Renal cortex interstitium (tissue), 11 donors: ENCODE results near the gene PODNL1. TPM values are rescaled to one million over a fixed set of nuclear protein-coding genes. Genes with fewer than 3 reads are reported as not detected.
"Not testable (repeated sequence)": the region's sequence is repeated elsewhere in the genome, so short reads cannot be mapped to it uniquely, and the experiment has no call there.

ENCODE experiments used
- DNase-seq, 11 donors: peaks; one replicate each; pipeline ENCODE4 v3.0.0-alpha.2; 2013; ENCODE audit warnings: low read depth in 9 of 11, low spot score in 4 of 11; ENCODE audit errors: extremely low read depth in 1 of 11
- polyA plus RNA-seq, 3 donors: library from polyadenylated mRNA; unstranded; fragments of 120-200 nt; gene quantifications; one replicate each; pipeline ENCODE4 v1.2.1, GENCODE V29; 2013; ENCODE audit not compliant: insufficient read length in 3 of 3

PODNL1 gene
- polyA plus RNA-seq, 3 donors, result 1.2 to 1.5 (median 1.2) TPM

DNA sequence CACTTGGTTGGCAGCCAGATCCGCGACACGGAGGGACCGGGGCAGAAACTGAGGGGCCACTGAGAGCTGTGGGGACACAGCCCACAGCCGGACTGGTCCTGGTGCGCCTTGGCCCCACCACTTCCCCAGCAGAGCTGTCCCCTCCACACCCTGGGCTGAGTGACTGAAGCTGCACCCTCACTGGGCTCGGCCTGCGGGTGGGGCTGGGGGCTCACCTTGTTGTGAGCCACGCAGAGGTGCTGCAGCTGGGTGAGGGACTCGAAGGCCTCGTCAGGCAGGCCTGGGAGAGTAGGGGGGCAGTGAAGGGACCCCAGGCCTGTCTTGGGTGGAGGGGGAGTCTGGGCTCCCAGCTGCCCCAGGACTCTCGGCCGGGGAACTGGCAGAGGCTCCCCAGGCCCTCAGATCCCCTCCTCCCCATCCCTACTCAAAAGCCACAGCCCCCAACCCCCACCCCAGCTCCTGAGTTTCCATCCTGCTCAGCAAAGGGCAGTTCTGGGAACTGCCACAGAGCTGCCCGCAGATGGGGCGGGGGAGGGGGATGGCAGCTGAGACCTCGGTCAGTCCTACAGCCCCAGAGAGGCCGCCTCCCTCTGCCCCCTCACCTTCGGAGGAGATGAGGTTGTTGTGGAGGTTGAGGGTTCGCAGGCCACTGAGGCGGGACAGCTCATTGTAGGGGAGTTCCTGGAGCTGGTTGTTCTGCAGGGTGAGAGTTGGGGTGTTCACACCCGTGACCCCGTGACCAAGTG is 2.3 kb downstream of the PODNL1 start:
- no peak for DNase-seq

DNA sequence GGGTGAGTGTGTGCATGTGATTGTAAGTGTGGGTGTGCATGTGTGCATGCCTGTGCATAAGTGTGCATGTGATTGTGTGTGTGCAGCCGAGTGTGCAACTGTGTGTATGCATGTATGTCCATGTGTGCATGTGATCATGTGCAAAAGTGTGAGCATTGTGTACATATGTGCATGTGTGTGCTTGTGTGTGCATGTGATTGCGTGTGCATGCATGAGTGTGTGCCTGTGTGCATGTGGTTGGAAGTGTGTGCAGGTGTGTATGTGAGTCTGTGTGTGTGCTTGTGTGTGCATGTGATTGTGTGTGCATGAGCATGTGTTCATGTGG is 3.5 kb downstream of the PODNL1 start:
- DNase-seq, result no peak

DNA sequence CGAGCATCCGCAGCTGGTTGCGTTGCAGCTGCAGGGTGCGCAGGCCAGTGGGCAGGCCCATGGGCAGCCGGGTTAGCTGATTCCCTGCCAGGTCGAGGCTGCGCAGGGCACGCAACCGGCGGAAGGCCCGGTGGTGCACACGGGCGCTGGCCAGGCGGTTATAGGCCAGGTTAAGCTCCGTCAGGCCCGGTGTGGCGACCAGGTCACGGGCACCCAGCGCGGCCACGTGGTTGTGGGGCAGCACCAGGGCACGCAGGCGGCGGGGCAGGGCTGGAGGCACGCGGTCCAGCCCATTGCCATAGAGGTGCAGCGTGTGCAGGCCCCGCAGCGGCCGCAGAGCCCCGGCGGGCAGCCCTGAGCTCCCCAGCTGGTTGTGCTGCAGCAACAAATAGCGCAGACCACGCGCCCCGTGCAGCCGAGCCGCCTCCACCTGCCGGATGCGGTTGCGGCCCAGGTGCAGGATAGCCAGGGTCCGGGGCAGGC is 5.3 kb downstream of the PODNL1 start:
- DNase-seq, result no peak

DNA sequence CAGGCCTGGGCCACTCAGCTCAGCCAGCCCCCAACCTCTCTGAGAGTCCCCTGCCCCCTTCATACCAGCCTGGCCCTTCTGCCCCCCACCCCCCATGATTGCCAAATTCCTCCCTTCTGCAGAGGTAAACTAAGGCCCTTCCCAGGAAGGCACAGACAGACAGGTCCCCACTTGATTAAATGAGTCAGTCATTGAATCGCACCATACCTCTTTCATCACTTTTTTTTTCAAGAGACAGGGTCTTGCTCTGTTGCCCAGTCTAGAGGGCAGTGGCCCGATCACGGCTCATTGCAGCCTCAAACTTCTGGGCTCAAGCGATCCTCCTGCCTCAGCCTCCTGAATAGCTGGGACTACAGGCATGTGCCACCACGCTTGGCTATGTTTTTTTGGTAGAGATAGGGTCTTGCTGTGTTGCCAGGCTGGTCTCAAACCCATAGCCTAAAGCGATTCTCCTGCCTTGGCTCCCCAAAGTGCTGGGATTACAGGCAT is 6.0 kb downstream of the PODNL1 start:
- DNase-seq, result no peak

DNA sequence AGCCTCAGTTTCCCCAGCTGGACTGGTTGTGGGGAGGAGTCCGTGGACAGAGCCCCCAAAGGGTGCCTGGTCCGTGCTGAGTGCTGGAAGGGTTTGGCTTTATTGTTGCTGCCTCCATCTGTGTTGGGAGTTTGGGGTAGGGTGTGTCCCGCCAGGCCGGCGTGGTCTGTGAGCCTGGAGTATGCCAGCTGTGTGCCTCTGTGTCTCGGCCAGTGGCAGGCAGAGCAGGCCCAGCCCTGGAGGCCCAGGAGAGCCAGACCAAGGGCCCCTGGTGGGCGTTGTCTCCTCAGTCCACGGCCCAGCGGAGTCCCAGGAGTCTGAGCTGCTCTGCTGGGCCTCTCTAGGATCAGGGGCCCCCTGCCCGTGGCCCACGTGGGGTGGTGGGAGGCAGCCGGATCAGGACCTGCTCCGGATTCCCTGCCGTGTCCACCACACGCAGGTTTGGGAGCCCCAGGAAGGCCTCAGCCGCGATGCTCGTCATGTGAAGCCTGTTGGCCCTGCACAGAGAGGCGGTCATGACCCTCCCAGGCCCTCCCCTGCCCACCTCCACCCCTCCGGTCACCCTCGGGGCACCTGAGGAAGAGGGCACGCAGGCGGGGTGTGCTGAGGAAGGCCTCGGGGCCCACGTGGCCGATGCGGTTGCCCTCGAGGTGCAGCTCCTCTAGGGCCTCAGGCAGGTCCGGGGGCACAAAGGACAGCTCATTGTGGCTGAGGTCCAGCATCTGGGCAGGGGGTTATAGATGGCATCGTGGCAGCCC is 6.6 kb downstream of the PODNL1 start:
- DNase-seq, result no peak

DNA sequence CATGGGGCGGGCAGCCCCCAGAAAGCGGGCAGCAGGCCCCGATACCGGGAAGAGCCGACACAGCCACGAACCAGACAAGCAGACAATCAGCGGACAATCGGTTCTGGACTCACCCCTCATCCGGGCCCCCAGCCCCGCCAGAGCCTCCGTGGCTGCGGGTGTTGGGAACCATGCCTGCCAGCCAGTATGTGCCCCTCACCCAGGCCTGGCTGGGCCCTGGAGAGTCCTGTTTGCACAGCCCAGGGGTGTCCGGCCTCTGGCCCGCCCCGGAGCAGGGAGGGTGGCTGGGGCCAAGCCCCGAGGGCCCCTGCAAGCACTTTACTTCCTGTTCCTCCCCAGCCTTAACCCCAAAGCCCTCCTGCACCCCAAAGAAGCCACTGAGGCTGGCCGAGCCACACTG is 7.8 kb downstream of the PODNL1 start:
- DNase-seq, result no peak

DNA sequence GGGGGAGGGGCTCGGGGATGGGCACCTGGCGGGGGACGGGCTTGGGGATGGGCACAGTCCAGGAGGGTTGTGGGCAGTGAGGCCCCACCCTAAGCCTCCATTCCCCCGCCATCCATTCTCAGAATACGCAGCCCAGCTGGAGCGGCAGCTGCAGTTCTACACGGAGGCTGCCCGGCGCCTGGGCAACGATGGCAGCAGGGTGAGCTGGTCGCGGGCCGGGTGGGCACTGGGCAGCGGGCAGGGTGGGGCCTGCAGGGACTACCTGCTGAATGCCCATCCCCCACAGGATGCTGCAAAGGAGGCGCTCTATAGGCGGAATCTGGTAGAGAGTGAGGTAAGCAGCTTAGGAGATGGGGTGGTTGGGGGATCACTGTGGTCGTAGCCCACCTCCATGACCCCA is 8.3 kb downstream of the PODNL1 start:
- no peak for DNase-seq

DNA sequence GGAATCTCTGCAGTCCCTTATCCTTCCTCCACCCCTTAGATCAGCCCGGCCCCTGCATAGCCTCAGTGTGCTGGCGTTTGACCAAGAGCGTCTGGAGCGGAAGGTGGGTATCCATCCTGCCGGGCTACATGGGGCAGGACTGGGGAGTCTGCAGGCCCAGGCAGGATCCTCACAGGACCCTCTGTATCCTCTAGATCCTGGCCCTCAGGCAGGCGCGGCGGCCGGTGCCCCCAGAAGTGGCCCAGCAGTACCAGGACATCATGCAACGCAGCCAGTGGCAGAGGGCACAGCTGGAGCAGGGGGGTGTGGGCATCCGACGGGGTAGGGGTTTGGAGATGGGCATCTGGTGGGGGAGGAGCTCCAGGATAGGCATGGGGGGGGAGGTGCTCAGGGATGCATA is 8.9 kb downstream of the PODNL1 start:
- DNase-seq, result no peak

DNA sequence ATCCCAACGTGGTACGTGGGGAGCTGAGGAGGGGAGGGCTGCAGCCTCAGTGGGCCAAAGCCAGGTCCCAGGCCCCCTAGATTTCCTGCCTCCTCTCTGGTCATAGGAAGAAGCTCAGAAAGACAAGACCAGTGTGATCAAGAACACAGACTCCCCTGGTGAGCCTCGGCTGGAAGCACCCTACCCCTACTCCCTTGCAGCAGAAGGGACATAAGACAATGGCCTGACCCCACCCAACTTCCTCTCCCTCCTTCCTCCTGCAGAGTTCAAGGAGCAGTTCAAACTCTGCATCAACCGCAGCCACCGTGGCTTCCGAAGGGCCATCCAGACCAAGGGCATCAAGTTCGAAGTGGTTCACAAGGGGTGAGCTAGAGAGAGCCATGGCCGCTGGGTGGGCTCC is 11.5 kb downstream of the PODNL1 start:
- DNase-seq, result no peak

DNA sequence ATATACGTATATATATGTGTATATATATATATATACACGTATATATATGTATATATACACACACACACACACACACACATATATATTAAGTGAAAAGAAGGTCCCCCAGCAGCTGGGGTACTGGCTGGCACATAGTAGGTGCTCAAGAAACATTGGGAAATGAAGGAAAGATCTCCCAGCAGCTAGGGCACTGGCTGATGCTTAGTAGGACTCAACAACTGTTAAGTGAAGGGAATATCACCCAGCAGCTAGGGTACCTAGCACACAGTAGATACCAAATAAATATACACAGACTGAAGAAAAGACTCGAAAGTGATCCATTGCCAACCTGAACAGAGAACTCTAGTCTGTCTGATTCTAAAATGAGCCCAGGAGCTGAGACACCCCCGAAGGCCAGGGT is 12.2 kb downstream of the PODNL1 start:
- DNase-seq, result no peak

DNA sequence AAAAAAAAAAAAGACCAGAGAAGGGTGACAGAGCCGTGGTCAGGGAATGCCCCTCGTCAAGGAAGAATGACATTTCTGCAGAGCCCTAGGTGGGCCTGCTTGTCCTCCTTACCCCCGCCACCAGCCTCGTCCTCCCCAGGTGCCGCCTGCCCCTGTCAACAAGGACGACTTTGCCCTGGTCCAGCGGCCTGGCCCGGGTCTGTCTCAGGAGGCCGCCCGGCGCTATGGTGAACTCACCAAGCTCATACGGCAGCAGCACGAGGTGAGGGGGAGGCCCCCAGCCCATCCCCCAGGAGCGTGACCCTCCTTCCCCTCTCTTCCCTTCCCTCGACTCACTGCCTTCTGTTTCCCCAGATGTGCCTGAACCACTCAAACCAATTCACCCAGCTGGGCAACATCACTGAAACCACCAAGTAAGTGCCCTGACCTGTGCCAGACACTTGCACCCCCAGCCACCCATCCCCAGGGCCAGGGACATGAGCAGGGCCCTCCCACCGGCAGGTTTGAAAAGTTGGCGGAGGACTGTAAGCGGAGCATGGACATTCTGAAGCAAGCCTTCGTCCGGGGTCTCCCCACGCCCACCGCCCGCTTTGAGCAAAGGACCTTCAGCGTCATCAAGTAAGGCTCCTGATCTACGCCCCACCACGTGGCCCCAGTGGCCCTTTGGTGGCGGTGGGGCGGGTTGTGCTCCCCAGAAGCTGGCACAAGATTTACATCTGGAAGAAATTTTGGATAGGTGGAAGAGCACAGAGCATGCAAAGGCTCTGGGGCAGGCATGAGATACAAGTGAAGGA is 14.8 kb downstream of the PODNL1 start:
- DNase-seq, result no peak

DNA sequence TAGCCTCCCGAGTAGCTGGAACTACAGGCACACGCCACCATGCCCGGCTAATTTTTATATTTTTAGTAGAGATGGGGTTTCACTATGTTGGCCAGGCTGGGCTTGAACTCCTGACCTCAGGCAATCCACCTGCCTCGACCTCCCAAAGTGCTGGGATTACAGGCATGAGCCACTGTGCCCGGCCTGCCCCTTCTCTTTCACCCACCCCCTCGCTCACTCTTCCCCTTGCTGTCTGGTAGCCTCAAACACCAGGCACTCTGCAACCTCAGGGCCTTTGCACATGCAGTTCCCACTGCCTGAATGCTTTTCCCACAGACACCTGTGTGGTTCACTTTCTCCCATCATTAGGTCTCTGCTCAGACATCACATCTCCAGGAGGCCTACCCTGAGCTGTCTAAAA is 16.1 kb downstream of the PODNL1 start:
- DNase-seq, result not testable (repeated sequence)

DNA sequence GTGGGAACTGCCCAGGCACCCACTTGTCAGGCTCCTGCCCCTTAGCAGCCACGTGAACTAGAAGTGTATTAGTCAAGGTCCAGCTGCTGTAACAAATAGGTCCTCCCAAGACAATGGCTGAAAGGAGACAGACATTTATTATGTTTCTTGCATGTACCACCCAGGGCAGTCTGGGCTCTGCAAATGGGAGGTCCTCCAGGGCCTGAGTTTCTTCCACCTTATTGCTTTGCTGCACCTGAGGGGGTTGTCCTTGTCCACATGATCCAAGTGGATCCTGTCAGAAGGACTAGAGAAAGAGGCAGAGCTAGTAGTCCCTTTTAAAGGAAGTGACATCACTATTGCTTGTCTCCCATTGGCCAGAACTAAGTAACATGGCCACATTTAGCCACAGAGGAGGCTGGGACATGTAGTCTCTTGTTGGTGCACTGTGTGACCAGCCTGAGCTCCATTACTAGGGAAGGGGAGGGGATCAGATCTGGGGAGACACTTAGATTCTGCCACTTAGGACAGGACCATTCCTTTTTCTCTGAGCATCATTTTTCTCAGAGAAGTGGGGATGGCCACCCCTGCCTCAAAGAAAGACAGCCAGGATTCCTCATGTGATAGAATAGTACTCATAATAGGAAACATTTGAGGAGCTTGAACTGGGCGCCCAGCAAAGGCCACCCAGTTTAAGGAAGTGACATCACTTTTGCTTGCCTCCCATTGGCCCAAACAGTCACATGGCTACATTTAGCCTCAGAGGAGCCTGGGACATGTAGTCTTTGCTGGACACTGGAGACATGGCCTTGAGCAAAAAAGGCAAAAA is 17.1 kb downstream of the PODNL1 start:
- no peak for DNase-seq

DNA sequence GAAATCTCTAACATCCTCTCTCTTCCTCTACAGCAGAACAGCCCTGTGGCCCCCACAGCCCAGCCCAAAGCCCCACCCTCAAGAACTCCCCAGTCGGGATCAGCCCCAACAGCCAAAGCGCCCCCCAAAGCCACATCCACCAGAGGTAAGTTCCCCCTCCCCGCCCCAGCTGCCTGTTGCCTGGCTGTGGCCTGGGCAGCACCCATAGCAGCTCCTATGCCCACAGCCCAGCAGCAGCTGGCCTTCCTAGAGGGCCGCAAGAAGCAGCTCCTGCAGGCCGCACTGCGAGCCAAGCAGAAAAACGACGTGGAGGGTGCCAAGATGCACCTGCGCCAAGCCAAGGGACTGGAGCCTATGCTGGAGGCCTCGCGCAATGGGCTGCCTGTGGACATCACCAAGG is 17.7 kb downstream of the PODNL1 start:
- DNase-seq, result no peak

DNA sequence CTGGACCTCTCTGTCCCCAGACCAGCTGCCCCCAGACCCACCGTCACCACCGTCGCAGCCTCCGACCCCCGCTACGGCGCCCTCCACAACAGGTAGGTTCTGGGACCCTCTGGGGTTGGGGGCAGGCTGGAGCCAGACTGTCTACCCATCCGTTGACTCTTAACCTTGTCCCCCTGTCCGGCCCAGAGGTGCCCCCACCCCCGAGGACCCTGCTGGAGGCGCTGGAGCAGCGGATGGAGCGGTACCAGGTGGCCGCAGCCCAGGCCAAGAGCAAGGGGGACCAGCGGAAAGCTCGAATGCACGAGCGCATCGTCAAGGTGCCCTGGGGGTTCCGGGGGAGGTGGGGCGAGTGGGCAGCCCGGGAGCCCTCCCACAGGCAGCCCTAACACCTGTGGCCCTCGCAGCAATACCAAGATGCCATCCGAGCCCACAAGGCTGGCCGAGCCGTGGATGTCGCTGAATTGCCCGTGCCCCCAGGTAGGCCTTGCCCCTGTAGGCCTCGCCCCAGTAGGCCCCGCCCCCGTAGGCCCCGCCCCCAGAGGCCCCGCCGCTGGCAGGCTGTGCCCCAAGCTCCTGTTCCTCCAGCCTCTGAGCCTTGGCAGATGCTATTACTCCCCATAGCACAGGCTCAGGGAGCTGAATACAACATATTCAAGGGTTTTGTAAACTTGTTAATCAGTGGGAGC is 19.3 kb downstream of the PODNL1 start:
- no peak for DNase-seq

DNA sequence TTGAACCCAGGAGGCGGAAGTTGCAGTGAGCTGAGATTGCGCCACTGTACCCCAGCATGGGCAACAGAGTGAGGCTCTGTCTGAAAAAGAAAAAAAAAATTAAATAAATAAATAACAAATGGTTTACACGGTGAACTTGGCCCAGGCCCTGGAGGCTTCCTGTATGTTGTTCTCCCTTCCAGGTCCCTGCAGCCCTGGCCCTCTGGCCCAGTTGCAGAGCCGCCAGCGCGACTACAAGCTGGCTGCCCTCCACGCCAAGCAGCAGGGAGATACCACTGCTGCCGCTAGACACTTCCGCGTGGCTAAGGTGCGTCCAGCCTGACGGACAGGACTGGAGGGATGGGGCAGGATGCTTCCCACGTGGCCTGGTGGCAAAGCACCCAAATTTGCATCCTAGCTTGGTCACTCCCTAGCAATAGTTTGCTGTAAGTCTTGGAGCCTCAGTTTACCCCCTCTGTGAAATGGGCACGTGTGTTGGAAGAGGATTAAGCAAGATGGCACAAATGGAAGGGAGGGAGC is 20.3 kb downstream of the PODNL1 start:
- DNase-seq, result no peak

DNA sequence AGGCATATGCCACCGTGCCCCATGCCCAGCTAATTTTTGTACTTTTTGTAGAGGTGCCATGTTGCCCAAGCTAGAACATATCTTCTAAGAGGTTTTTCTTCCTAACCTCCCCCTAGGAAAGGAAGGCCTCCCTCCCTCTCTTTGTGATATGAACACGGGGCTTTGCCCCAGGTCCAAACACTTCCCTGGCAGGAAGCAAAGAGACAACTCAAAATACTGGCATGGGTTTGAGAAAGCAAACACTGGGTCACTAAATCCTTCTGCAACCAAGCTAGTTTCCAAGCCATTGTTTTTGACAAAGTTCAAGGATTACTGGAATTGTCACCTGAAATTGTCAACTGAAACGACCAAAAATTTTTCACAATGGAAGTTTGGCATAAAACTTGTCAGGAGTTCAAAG is 23.4 kb downstream of the PODNL1 start:
- no peak for DNase-seq

DNA sequence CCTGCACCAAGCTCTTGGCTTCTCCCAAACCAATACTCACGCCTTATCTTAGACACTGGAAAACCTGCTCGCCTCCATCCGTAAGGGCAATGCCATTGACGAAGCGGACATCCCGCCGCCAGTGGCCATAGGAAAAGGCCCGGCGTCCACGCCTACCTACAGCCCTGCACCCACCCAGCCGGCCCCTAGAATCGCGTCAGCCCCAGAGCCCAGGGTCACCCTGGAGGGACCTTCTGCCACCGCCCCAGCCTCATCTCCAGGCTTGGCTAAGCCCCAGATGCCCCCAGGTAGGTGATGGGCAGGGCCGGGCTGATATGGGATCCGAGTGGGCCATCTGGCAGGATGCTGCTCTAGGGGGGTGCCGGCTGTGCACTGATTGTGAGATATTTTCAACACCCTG is 24.9 kb downstream of the PODNL1 start:
- no peak for DNase-seq
